Activated CD4-positive, alpha-beta memory T cell treated with anti-CD3 and anti-CD28 coated beads, Interleukin-2, amount 10 ng/mL, durations not matched to agents 7 days and 5 days (primary cell): Measurements from ENCODE around the gene DDAH2. TPM values are rescaled to one million over a fixed set of nuclear protein-coding genes. Genes with fewer than 3 reads are reported as not detected.

Experiments used
- total RNA-seq, 2 experiments: library from RNA; stranded (reverse); gene quantifications; one replicate each; pipeline ENCODE4 v1.2.3, GENCODE V29; 2021

The DDAH2 gene
- total RNA-seq, 2 experiments from 2014 or later, result 22.1 to 23.9 TPM

Other genes starting within 250 kb of the DDAH2 start
- 10 to 100 TPM; 60.8 to 62.9 TPM for gene MICB, start 231.2 kb downstream of the DDAH2 start, total RNA-seq
- not detected for gene MCCD1, start 200.3 kb downstream of the DDAH2 start, total RNA-seq
- gene DDX39B, start 187.3 kb downstream of the DDAH2 start, total RNA-seq, result 100 to 1,000 TPM; 427 to 434 TPM
- gene ATP6V1G2, start 182.7 kb downstream of the DDAH2 start, total RNA-seq, result 1 to 10 TPM; 2.7 to 3.8 TPM
- gene NFKBIL1, start 181.7 kb downstream of the DDAH2 start, total RNA-seq, result 10 to 100 TPM; 22.8 to 23.6 TPM
- 10 to 100 TPM; 37.2 to 38.4 TPM for gene LTA, start 157.0 kb downstream of the DDAH2 start, total RNA-seq
- 100 to 1,000 TPM; 124 to 130 TPM for gene TNF, start 153.7 kb downstream of the DDAH2 start, total RNA-seq
- 1,000 to 10,000 TPM; 1,185 to 1,194 TPM for gene LTB, start 146.9 kb downstream of the DDAH2 start, total RNA-seq
- 10 to 100 TPM; 69.8 to 74.5 TPM for gene LST1, start 143.0 kb downstream of the DDAH2 start, total RNA-seq
- gene NCR3, start 136.3 kb downstream of the DDAH2 start, total RNA-seq, result 10 to 100 TPM; 76.4 to 78.3 TPM
- 10 to 100 TPM; 11.3 to 11.7 TPM for gene AIF1, start 114.1 kb downstream of the DDAH2 start, total RNA-seq
- gene PRRC2A, start 108.6 kb downstream of the DDAH2 start, total RNA-seq, result 100 to 1,000 TPM; 215 to 222 TPM
- 100 to 1,000 TPM; 275 to 282 TPM for gene BAG6, start 76.6 kb downstream of the DDAH2 start, total RNA-seq
- gene APOM, start 73.4 kb downstream of the DDAH2 start, total RNA-seq, result 1 to 10 TPM; 2.9 to 3.6 TPM
- 10 to 100 TPM; 26.4 to 26.7 TPM for gene C6orf47, start 68.5 kb downstream of the DDAH2 start, total RNA-seq
- 10 to 100 TPM; 33.6 to 35.2 TPM for gene GPANK1, start 64.3 kb downstream of the DDAH2 start, total RNA-seq
- gene CSNK2B, start 63.2 kb downstream of the DDAH2 start, total RNA-seq, result 100 to 1,000 TPM; 199 to 212 TPM
- gene LY6G5B, start 59.3 kb downstream of the DDAH2 start, total RNA-seq, result 10 to 100 TPM; 16.7 to 17.2 TPM
- gene LY6G5C, start 48.2 kb downstream of the DDAH2 start, total RNA-seq, result 1 to 10 TPM; 2.3 to 2.6 TPM
- 10 to 100 TPM; 53.1 to 55.0 TPM for gene ABHD16A, start 26.0 kb downstream of the DDAH2 start, total RNA-seq
- gene LY6G6F, start 22.4 kb downstream of the DDAH2 start, total RNA-seq, result not detected
- not detected for gene LY6G6D, start 14.0 kb downstream of the DDAH2 start, total RNA-seq
- not detected for gene LY6G6C, start 7.6 kb downstream of the DDAH2 start, total RNA-seq
- gene MPIG6B, start 5.9 kb downstream of the DDAH2 start, total RNA-seq, result not detected
- gene CLIC1, start 7.2 kb upstream of the DDAH2 start, total RNA-seq, result 100 to 1,000 TPM; 640 to 644 TPM
- gene MSH5, start 10.7 kb upstream of the DDAH2 start, total RNA-seq, result 10 to 100 TPM; 60.1 to 63.2 TPM
- 10 to 100 TPM; 10.7 to 14.6 TPM for gene SAPCD1, start 33.4 kb upstream of the DDAH2 start, total RNA-seq
- gene VWA7, start 48.0 kb upstream of the DDAH2 start, total RNA-seq, result 10 to 100 TPM; 11.0 to 12.2 TPM
- gene VARS1, start 66.5 kb upstream of the DDAH2 start, total RNA-seq, result 10 to 100 TPM; 84.1 to 88.4 TPM
- 100 to 1,000 TPM; 100 to 108 TPM for gene LSM2, start 77.7 kb upstream of the DDAH2 start, total RNA-seq
- 1 to 10 TPM; 2.8 to 3.0 TPM for gene HSPA1L, start 86.0 kb upstream of the DDAH2 start, total RNA-seq
- gene HSPA1A, start 86.2 kb upstream of the DDAH2 start, total RNA-seq, result 100 to 1,000 TPM; 147 to 151 TPM
- gene HSPA1B, start 98.4 kb upstream of the DDAH2 start, total RNA-seq, result 10 to 100 TPM; 60.6 to 62.6 TPM
- 10 to 100 TPM; 29.2 to 29.6 TPM for gene NEU1, start 133.5 kb upstream of the DDAH2 start, total RNA-seq
- under 1 TPM in 1 of 2 experiments, not detected in 1; 0.38 TPM for gene SLC44A4, start 149.7 kb upstream of the DDAH2 start, total RNA-seq
- 10 to 100 TPM; 57.0 to 58.4 TPM for gene EHMT2, start 168.4 kb upstream of the DDAH2 start, total RNA-seq
- 1 to 10 TPM in 1 of 2 experiments, under 1 TPM in 1; 0.98 to 1.1 TPM for gene ZBTB12, start 172.8 kb upstream of the DDAH2 start, total RNA-seq
- gene C2, start 198.4 kb upstream of the DDAH2 start, total RNA-seq, result 1 to 10 TPM in 1 of 2 experiments, under 1 TPM in 1; 0.45 to 1.0 TPM
- under 1 TPM; 0.58 to 0.60 TPM for gene CFB, start 216.8 kb upstream of the DDAH2 start, total RNA-seq
- 10 to 100 TPM; 69.6 to 70.6 TPM for gene NELFE, start 229.7 kb upstream of the DDAH2 start, total RNA-seq
- gene SKIC2, start 229.9 kb upstream of the DDAH2 start, total RNA-seq, result 10 to 100 TPM; 69.4 to 74.2 TPM
- gene DXO, start 242.8 kb upstream of the DDAH2 start, total RNA-seq, result 10 to 100 TPM; 16.7 to 17.5 TPM